Left lung (tissue), 10 donors: ENCODE data around the gene SIGLEC12. TPM values are rescaled to one million over a fixed set of nuclear protein-coding genes. Genes with fewer than 3 reads are reported as not detected.
A peak's percentile ranks its signal among the peaks of the same experiment; 100 is the strongest.

Experiments
- ATAC-seq: fragments of 200-7000 bp; cut with Tn5 transposase; one replicate; pipeline ENCODE4 v1.9.1; 2020; ENCODE audit warnings: moderate library complexity
- DNase-seq, 4 donors: peaks; one replicate each; pipeline ENCODE4 v3.0.0-alpha.2; 2013 to 2020
- H3K27ac ChIP-seq, 2 donors: fragments of 200-600 bp; sonication (generic) in 1 of 2; one replicate each; pipeline versions ENCODE4 v1.5.0 to v1.8.0; 2020 to 2021
- H3K27me3 ChIP-seq, 2 donors: fragments of 200-600 bp; sonication (generic) in 1 of 2; one replicate each; pipeline versions ENCODE4 v1.5.0 to v1.8.0; 2020 to 2021
- H3K36me3 ChIP-seq, 2 donors: fragments of 200-600 bp; sonication (generic) in 1 of 2; one replicate each; pipeline versions ENCODE4 v1.5.0 to v1.8.0; 2020 to 2021
- H3K4me1 ChIP-seq, 2 donors: fragments of 200-600 bp; one replicate each; pipeline ENCODE4 v1.8.0; 2021
- H3K4me3 ChIP-seq, 2 donors: fragments of 200-600 bp; sonication (generic) in 1 of 2; one replicate each; pipeline versions ENCODE4 v1.5.0 to v1.8.0; 2020 to 2021; ENCODE audit warnings: mild to moderate bottlenecking in 1 of 2
- H3K9me3 ChIP-seq, 2 donors: fragments of 200-600 bp; sonication (generic) in 1 of 2; one replicate each; pipeline versions ENCODE4 v1.5.0 to v1.8.0; 2020 to 2021
- intact Hi-C, 2 donors: fragments of 100-400 bp; cut with DNase I; formaldehyde crosslinking; loops; one replicate each; pipeline versions ENCODE4 v1.11.2 to v1.14.2; 2022
- polyA plus RNA-seq, 6 donors: library from polyadenylated mRNA; unstranded; fragments of 120-200 nt; gene quantifications; one replicate each; pipeline ENCODE4 v1.2.1, GENCODE V29; 2013; ENCODE audit not compliant: insufficient read length in 6 of 6
- total RNA-seq, 2 donors: library from RNA; stranded (reverse); fragmentation: NEBNext Ultra II Directional; extraction: Animal tissue kit (Norgen Biotek cat#: 25700); gene quantifications; one replicate each; pipeline ENCODE4 v1.2.1, GENCODE V29; 2021
- TF ChIP-seq, protein P1 (sequence below), 2 donors: fragments of 200-600 bp; sonication (generic) in 1 of 2; IDR thresholded peaks; one replicate each; pipeline versions ENCODE4 v1.5.0 to v1.8.0; 2021; ENCODE audit warnings: antibody characterized with exemption in 2 of 2
- donor health status: DM: no; HTN: yes; CAD: no.
- donor health status: DM: no; HTN: no; CAD: no.

Gene SIGLEC12
- total and polyA plus RNA-seq, 8 donors, result 0.10 to 1.9 (median 0.39) TPM; not detected in 3

DNA sequence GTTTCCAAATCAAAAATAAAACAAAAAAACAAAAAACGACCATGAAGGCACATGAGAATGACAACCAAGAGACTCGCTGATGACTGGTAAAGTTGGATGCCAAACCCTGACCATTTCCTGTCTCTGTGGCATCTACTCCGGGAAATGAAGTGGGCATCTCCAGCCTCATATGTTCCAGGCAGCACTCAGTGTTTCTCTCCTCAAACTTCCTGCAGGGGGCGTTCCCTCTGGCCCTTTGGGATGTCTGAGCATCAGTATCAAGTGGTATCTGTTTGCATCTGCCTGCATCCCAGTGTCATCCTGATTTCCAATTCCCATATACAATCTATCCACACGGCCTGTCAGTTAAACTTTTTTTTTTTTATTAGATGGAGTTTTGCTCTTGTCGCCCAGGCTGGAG is 9.8 kb upstream of the SIGLEC12 start:
- H3K27me3 ChIP-seq, result peaks cover 0 to 35% of the 10 kb centered on the region in 2 donors
- H3K27ac ChIP-seq, result no peak overlapping the region
- intact Hi-C loops, result no loop called here
- ATAC-seq (no peak), DNase-seq (no peak)
- H3K4me3 ChIP-seq, result no peak overlapping the region
- H3K4me1 ChIP-seq, result peaks cover 0 to 35% of the 10 kb centered on the region in 2 donors
- no peaks in the 10 kb centered on the region for H3K9me3 ChIP-seq
- TF ChIP-seq, protein P1, sequence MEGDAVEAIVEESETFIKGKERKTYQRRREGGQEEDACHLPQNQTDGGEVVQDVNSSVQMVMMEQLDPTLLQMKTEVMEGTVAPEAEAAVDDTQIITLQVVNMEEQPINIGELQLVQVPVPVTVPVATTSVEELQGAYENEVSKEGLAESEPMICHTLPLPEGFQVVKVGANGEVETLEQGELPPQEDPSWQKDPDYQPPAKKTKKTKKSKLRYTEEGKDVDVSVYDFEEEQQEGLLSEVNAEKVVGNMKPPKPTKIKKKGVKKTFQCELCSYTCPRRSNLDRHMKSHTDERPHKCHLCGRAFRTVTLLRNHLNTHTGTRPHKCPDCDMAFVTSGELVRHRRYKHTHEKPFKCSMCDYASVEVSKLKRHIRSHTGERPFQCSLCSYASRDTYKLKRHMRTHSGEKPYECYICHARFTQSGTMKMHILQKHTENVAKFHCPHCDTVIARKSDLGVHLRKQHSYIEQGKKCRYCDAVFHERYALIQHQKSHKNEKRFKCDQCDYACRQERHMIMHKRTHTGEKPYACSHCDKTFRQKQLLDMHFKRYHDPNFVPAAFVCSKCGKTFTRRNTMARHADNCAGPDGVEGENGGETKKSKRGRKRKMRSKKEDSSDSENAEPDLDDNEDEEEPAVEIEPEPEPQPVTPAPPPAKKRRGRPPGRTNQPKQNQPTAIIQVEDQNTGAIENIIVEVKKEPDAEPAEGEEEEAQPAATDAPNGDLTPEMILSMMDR (IDR thresholded peaks at IDR 0.05), result no peak
- H3K36me3 ChIP-seq, result no peaks in the 10 kb centered on the region

DNA sequence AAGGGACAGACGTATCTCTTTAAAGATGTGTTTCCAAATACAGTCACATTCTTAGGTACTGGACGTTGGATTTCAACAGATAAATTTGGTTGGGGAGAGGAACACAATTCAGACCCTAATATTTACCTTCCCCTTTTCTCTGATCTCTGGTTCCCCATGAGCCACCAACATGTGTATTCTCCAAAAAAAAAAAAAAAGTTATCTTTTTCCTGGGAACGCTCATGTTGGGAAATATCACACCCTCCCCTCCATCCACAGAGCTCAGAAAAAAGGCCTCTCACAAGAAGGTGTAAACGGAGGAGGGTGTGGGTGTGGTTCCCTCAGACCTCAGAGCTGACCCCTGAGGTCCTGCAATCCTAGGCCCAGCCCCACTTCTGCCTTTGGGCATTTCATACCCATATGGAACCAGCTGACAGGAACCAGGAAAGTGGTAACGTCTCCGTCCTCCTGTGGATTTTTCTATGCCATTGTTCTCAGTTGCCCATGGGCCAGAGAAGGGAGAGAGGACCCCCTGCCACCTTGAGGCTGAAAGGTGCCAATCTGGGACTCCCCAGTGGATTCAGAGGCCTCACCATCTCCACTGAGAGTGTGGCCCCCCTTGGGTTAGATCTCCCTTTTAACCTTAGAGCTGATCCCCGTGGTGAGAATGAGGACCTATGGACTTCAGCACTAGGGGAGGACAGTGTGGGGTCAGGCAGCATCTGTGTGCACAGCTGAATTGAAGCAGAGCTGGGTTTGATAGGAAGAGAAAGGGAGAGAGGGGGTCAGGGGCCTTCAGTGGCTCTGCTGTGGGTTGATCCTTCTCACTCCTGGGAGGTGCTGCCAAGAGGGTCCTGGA is 8.4 kb upstream of the SIGLEC12 start:
- no peak for DNase-seq
- intact Hi-C loops, result no loop called here
- Histone ChIP-seq H3K4me3 (no peak overlapping the region), H3K4me1 (peaks cover 0 to 35% of the 10 kb centered on the region in 2 donors), H3K27ac (no peak overlapping the region), H3K27me3 (peaks cover 0 to 35% of the 10 kb centered on the region in 2 donors), H3K9me3 (no peaks in the 10 kb centered on the region), H3K36me3 (no peaks in the 10 kb centered on the region)
- ATAC-seq, result no peak
- TF ChIP-seq, protein P1 (IDR thresholded peaks at IDR 0.05), result no peak

DNA sequence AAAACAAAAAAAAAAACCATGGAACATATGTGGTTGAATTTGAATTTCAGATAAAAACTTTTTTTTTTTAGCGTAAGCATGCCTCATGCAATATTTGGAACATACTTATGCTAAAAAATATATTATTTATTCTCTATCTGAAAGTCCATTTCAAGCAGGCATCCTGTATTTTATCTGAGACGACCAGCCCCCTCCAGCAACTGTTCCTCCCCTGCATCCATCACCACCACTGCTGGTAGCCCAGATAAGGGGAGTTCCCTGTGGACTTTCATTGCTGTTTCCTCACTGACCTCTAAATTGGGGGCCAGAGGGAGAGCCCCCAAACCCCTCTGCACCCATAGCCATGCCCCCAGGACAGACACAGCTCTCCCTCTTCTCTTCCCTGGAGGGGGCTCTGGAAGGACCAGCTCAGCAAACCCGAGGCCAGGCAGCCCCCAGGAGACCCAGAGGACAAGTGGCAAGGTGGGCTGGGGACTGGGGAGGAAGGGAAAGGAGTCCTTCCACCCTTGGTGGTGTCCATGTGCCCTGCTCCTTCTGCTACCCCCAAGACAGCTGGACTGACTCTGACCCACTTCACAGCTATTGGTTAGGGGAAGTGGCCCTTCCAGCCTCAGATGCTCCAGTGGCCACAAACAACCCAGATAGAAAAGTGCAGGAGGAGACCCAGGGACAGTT is 6.6 kb upstream of the SIGLEC12 start:
- Histone ChIP-seq H3K4me1 (peaks cover 0 to 37% of the 10 kb centered on the region in 2 donors), H3K36me3 (no peaks in the 10 kb centered on the region), H3K9me3 (peaks cover 0 to 11% of the 10 kb centered on the region in 2 donors), H3K27me3 (peaks cover 0 to 35% of the 10 kb centered on the region in 2 donors), H3K27ac (peak overlapping the region in 1 of 2 donors; percentile 75), H3K4me3 (no peak overlapping the region)
- DNase-seq (no peak), ATAC-seq (no peak)
- TF ChIP-seq, protein P1 (IDR thresholded peaks at IDR 0.05), result no peak
- intact Hi-C loops, result no loop called here

DNA sequence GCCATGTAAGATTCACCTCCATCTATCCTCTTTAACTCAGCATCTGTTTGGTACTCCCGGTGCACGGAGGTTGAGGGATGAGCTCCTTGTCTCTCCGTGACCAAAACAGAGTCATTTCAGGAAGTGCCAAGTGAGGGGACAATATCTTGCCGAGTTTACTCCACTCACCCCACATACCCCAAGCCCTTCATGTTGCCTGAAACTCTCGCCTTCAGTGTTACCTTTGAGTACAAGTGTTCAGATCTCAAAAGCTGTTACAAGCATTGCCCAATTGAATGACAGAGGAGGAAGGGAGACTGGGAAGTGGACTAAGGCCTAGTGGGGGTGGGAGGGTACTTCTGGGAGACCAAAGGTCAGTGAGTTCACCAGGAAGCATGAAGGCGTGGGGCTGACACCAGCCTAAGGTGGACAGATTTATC is 6.0 kb upstream of the SIGLEC12 start:
- ATAC-seq (peak; percentile 58), DNase-seq (no peak)
- H3K4me1 ChIP-seq, result peaks cover 0 to 42% of the 10 kb centered on the region in 2 donors
- TF ChIP-seq, protein P1 (IDR thresholded peaks at IDR 0.05), result no peak
- peak overlapping the region; percentile 13 to 75 for H3K27ac ChIP-seq
- H3K36me3 ChIP-seq, result no peaks in the 10 kb centered on the region
- H3K9me3 ChIP-seq, result peaks cover 0 to 11% of the 10 kb centered on the region in 2 donors
- peaks cover 0 to 31% of the 10 kb centered on the region in 2 donors for H3K27me3 ChIP-seq
- intact Hi-C loops, result no loop called here
- H3K4me3 ChIP-seq, result no peak overlapping the region

- TF ChIP-seq, protein P1 (IDR thresholded peaks at IDR 0.05), result no peak
- Histone ChIP-seq H3K9me3 (peaks cover 0 to 11% of the 10 kb centered on the region in 2 donors), H3K27me3 (peaks cover 0 to 31% of the 10 kb centered on the region in 2 donors), H3K4me3 (no peak overlapping the region), H3K27ac (peak overlapping the region; percentile 13 to 75), H3K36me3 (no peaks in the 10 kb centered on the region), H3K4me1 (peaks cover 0 to 47% of the 10 kb centered on the region in 2 donors)
- intact Hi-C loops, result no loop called here
- DNase-seq, result no peak
- ATAC-seq, result peak; percentile 65
These were observed 5.6 kb upstream of the SIGLEC12 start for GRCh38 chr19:51507192-51507591.
